Stimulated activated CD4-positive, alpha-beta T cell treated with anti-CD3 and anti-CD28 coated beads, TNF-alpha, amount 100 ng/mL, for 1 hour (primary cell): ENCODE measurements around the gene SORBS2.

Source experiments
- DNase-seq, 3 donors: peaks; one replicate each; pipeline ENCODE4 v3.0.0-alpha.2; 2020; ENCODE audit warnings: low read depth in 3 of 3, low spot score in 1 of 3

The SORBS2 gene

DNA sequence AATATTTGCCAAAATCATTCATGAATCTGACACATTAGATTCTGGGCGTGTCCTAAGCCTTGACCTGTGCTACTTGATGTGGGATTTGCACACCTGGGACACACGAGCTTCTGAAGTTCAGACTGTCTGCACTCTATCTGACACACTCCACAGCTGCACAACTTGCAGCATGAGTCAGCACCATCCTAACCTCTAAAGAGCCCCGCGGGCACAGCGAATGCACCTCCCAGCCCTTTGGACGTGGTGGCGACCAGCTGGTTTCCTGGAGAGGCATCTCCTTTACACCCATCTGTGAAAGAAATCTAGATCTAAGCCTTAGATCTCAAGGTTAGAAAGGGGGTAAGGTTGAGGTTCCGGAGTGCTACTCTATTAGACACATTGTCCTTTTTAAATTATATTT is 69.2 kb downstream of the SORBS2 start:
- DNase-seq, result no peak

- no peak for DNase-seq
Measured at GRCh38 chr4:185741795-185742194, 70.2 kb downstream of the SORBS2 start.

- DNase-seq, result no peak
Measured at GRCh38 chr4:185740471-185740873, 71.5 kb downstream of the SORBS2 start.

GRCh38 chr4:185738820-185739219 is 73.2 kb downstream of the SORBS2 start:
- no peak for DNase-seq

GRCh38 chr4:185738038-185738552 is 73.9 kb downstream of the SORBS2 start:
- DNase-seq, result no peak

DNA sequence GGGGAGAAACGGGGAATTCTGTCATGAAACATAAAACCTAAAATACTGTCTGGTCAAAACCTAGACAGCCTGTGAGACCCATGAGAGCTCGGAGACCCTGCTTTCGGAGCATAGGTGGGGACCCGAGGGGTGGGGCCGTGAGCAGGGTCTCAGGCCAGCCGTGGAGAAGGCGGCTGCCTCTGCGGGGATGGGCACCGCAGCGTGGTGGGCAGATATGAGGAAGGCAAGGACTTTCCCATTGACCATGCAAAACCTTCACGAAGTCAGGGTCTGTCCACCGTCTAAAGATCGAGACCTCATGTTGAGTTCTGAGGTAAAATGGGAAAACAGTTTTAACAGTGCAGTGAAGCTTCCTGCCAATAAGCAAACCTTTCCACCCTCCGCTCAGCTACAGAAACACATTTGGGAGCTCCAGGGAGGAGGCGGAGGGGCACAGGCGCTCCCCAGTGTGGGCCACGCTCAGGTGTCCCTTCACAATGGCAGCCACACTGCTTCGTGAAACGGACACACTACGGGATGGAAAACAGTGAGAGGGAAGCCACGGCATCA is 74.4 kb downstream of the SORBS2 start:
- no peak for DNase-seq

DNA sequence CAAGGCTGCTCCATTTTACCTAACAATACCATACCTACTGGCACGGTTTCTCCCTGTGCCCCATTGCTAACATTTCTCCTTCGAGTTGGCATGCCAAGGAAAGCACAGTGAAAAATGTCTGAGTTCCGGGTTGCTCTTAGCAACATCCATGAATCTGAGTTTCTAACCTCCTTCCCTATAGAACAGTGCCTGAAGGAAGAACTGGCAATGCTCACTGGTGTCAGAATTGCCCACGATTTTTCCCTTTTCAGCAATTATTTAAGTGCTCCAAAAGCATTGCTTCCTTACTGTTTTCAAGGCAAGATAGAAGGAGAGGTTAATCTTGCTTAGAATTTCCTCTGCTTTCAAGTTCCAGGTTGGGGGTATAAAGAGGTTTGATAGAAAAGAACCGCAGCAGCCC is 75.1 kb downstream of the SORBS2 start:
- no peak for DNase-seq

- DNase-seq, result no peak
Measured at GRCh38 chr4:185735866-185736400, 76.1 kb downstream of the SORBS2 start.

DNA sequence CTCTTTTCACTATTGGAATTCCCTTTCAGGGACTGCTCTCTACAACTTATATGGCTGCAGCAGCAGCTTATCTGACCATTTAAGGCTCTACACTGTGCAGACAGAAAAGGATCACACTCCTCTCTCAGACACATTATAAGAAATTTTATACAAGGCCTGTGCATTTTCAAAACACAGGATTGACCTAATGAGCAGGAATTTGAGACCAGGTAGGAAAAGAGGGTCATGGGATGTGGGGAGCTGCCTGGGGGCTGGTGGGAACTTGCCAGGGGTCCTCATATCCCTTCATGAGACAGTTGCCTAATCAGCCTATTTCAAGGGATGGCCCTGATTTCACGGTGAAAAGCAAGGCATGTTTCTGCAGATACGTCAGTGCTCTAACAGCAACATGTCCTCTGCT is 77.1 kb downstream of the SORBS2 start:
- DNase-seq, result no peak

DNA sequence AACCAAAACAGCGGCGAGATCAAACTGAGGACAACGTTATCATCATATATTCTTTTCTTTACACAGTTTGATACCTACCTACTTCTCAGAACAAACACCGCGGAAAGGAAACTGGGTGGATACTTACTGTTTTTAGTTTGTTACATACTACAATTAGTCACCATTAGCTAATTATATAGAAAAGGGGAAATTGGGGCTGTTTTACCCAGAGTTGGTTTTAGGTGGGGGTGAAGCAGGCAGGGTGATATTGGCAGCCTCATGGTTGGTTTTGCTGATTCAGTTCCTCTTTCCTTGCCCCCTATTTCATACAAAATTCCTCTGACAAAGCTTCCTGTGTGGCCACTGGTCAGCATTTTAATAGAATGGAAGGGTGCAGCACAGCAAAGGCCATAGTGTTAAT is 77.8 kb downstream of the SORBS2 start:
- no peak for DNase-seq

DNA sequence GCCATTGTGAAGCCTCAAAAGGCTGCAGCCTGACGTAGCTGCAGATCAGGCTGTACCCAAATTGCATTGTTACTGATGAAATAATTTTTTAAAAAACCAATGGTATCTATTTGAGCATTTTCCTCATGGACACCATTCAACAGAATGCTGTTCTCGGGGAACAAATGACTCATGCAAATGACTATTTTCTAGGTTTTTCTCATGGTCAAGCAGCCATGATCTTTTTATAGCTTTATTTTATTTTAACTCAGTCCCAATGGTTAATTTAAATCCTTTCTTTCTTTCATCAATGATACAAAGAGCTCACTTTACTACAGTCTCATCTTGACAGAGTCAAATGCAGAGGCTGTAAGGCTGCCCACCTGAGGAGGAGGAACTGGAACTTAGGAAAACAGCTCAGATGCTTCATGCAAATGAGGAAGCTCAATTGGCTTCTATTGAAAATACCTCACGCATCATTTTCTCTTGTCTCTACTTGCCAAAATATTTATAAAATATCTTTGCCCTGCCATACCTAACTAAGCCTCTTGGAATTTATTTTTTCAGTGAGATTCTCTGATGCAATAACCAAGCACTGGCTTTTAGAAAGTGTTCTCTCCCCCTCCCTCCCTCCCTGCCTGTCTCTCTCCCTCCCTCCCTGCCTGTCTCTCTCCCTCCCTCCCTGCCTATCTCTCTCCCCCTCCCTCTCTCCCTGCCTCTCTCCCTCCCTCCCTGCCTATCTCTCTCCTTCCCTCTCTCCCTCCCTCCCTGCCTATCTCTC is 81.0 kb downstream of the SORBS2 start:
- no peak for DNase-seq

DNA sequence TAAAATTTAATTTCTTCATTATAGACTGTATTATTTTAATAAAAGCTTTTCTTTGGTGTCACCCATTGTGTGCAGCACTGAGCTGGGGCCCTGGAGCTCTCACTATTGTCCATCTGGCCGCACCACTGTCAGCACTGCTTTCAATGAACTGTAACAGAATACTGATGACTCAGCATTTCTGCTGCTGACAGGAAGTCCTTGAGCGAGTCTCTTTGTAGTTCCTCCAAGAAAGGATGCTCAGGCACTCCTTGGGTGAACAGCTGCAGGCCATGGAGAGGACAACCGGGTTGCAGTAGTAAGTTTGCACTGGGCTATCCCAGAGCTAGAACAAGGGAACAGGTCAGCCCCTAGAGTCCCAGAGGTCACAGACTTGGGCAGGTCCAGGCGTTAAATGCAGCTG is 81.6 kb downstream of the SORBS2 start:
- no peak for DNase-seq

DNA sequence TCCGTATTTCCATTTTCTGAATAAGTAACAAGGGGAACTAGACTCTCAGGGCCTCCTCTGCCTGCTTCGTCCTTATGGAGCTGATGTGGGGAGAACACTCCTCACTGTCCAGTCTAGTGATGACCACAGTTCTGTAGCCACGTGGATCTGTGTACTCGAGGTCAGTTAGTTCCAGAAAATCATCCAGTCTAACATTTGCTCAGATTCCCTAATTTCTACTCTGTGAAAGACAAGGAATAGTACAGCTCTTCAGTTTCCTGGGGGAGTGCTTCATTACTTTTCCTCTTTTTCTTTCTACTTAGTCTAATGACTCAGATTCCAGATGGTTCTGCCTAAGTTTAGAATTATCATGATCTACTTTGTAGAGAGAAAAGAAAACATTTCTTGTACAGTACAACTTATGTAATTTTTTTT is 82.6 kb downstream of the SORBS2 start:
- no peak for DNase-seq

GRCh38 chr4:185728893-185729292 is 83.1 kb downstream of the SORBS2 start:
- no peak for DNase-seq

- no peak for DNase-seq
Measured at GRCh38 chr4:185726931-185727330, 85.1 kb downstream of the SORBS2 start.

- DNase-seq, result no peak
Measured at GRCh38 chr4:185723631-185724260, 88.2 kb downstream of the SORBS2 start.

GRCh38 chr4:185722029-185722316 is 90.0 kb downstream of the SORBS2 start:
- DNase-seq, result no peak

DNA sequence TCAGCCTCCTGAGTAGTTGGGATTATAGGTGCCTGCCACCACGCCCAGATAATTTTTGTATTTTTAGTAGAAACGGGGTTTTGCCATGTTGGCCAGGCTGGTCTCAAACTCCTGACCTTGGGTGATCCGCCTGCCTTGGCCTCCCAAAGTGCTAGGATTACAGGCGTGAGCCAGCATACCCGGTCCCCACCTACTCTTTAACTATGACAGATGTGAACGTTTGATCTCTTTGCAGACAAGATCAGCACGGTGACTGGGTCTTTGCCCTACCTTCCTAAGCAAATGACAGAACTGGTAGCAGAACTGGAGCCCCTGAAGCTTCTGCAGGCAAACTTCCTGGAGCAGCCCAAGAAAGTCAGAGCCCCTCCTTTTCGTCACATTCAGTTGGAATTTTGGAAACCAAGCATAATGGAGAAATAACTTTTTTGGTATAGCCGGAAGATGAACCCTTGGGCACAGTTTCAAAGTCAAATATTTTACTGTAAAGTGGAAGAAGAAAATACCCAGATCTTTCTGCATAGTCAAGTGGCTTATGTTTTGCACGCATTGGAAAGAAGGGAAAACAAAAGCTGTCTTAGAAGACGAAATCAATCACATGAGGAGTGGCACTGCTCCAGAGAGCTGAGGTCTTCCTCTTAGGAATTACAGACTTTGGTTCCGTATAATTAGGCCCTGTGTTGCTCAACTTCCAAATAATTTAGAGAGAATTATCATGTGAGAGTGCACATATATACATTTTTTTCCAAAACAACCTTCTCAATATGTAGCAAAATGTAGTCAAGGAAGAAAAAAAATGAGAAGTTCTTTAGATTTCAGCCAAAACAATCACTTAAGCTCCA is 90.6 kb downstream of the SORBS2 start:
- DNase-seq, result no peak

GRCh38 chr4:185719500-185719858 is 92.5 kb downstream of the SORBS2 start:
- no peak for DNase-seq

- DNase-seq, result no peak
Measured at GRCh38 chr4:185718578-185719499, 93.2 kb downstream of the SORBS2 start.

- no peak for DNase-seq
Measured at GRCh38 chr4:185717377-185717741, 94.6 kb downstream of the SORBS2 start.
